Central memory CD8-positive, alpha-beta T cell (primary cell): ENCODE data around the gene ARAP1.

Source experiments
- ATAC-seq: fragments of 150-1000 bp; cut with Tn5 transposase; replicated peaks from 2 replicates; pipeline ENCODE4 v1.10.0; 2022; ENCODE audit warnings: mild to moderate bottlenecking, moderate FRiP score, moderate number of reproducible peaks; ENCODE audit not compliant: poor library complexity, severe bottlenecking; ENCODE audit errors: extremely low read depth
- DNase-seq, 2 donors: peaks; one replicate each; pipeline ENCODE4 v3.0.0; 2021; ENCODE audit warnings: low spot score in 2 of 2
- H3K27ac Mint-ChIP-seq: one replicate; pipeline ENCODE4 v1.8.0; 2022; ENCODE audit warnings: low read depth, mild to moderate bottlenecking, moderate library complexity, mixed read lengths
- H3K27me3 Mint-ChIP-seq: one replicate; pipeline ENCODE4 v1.8.0; 2022; ENCODE audit warnings: mixed read lengths
- H3K36me3 Mint-ChIP-seq: one replicate; pipeline ENCODE4 v1.8.0; 2022; ENCODE audit warnings: mild to moderate bottlenecking, moderate library complexity, mixed read lengths; ENCODE audit not compliant: insufficient read depth
- H3K4me1 Mint-ChIP-seq: one replicate; pipeline ENCODE4 v1.8.0; 2022; ENCODE audit warnings: mixed read lengths
- H3K4me3 Mint-ChIP-seq: one replicate; pipeline ENCODE4 v1.8.0; 2022; ENCODE audit warnings: mild to moderate bottlenecking, moderate library complexity, mixed read lengths
- H3K9me3 Mint-ChIP-seq: one replicate; pipeline ENCODE4 v1.8.0; 2022; ENCODE audit warnings: mixed read lengths

ARAP1 gene

GRCh38 chr11:72637198-72637597, 115.0 kb downstream of the ARAP1 start:
- H3K36me3 Mint-ChIP-seq: peaks cover 1% of the 10 kb centered on the region
- no peak for DNase-seq
- H3K4me1 Mint-ChIP-seq: no peaks in the 10 kb centered on the region
- H3K27me3 Mint-ChIP-seq: peaks cover 37% of the 10 kb centered on the region
- no peaks in the 10 kb centered on the region for H3K9me3 Mint-ChIP-seq
- no peak overlapping the region for H3K4me3 Mint-ChIP-seq
- ATAC-seq: no peak
- H3K27ac Mint-ChIP-seq: no peak overlapping the region

GRCh38 chr11:72636376-72636775, 115.8 kb downstream of the ARAP1 start:
- DNase-seq (no peak), ATAC-seq (no peak)
- Mint-ChIP-seq H3K27ac (no peak overlapping the region), H3K4me3 (no peak overlapping the region), H3K36me3 (peaks cover 2% of the 10 kb centered on the region), H3K27me3 (peaks cover 43% of the 10 kb centered on the region), H3K9me3 (no peaks in the 10 kb centered on the region), H3K4me1 (no peaks in the 10 kb centered on the region)

DNA sequence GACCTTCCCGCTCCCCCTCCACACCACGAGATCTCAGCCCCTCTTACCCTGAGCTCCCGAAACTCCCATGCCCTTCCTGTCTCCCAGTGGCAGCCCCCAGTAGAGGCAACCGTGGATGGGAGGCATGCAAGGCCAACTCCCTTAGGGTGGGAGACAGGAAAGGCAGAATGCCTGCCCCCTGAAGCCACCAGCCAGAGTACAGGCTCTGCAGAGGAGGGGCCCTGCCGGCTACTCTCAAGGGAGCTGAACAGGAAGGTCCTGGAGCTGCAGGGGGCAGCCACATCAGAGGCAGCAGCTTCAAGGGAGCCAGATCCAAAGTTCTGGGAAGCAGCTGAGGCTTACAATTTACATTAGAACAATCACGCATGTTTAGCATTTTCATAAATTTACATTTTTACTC, 116.3 kb downstream of the ARAP1 start:
- Mint-ChIP-seq H3K4me1 (no peaks in the 10 kb centered on the region), H3K4me3 (no peak overlapping the region), H3K9me3 (no peaks in the 10 kb centered on the region), H3K36me3 (peaks cover 2% of the 10 kb centered on the region), H3K27me3 (peaks cover 47% of the 10 kb centered on the region), H3K27ac (no peak overlapping the region)
- DNase-seq: no peak
- ATAC-seq: no peak

DNA sequence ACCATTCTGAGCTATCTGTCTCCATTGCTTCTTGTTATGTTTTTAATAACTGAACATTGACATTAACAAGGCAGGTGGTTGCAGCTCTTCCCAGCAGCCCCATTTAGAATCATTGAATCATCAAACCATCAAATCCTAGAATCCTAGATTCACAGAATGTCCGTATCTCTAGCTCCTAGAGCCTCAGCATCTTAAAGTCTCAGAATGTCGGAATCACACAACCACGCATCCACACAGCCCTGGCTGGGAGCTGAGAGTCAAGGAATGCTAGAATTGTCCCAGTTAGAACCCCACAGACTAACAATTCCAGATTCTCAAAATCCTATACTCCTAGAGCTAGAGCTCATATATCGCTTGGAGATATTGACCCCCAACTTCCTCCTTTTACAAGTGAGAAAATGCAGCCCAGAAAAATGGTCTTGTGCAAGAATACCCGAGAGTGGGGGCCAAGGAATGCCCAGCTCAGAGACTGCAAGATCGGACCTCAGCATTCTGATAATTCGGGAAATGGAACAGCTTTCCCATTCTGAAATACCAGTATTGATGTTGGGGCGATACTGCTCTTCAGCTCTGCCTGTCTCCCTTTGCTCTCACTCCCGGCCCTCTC, 116.8 kb downstream of the ARAP1 start:
- Mint-ChIP-seq H3K27ac (no peak overlapping the region), H3K4me1 (peaks cover 3% of the 10 kb centered on the region), H3K4me3 (no peak overlapping the region), H3K9me3 (no peaks in the 10 kb centered on the region), H3K36me3 (peaks cover 2% of the 10 kb centered on the region), H3K27me3 (peaks cover 52% of the 10 kb centered on the region)
- ATAC-seq (no peak), DNase-seq (no peak)
